ENCODE measurements around the gene LIFR.

Gene LIFR

GRCh38 chr5:38463634-38464521, 92.6 kb downstream of the LIFR start:
- DNase-seq: no peak

DNA sequence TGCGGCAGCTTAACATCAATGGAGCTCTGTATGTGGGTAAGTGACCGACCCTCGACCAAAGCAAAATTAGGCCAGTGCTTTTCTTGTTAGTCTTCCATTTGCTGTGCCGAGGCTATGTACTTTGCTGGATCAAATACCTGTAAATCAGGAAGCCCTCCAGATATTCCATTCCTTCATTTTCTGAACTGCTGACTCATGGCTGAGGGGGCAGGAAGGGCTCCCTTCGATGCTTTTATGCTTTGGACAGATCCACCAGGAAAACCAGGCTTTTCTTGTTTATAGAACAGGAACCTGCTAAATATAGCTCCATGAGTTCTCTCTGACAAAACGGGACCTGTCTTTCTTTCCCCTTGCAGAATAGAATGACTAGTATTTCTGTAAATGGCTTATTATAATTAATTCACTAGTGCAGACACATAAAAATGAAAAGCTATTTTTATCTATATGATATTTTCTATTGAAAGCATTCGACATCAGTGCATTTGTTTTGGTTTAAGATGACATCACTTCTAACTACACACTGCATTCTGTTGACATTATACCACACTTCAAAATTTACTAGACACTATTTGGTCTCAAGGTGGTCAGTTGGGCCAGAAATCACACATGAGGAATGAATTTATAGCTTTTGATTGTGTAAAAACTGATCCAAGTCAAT, 93.3 kb downstream of the LIFR start:
- DNase-seq: no peak

DNA sequence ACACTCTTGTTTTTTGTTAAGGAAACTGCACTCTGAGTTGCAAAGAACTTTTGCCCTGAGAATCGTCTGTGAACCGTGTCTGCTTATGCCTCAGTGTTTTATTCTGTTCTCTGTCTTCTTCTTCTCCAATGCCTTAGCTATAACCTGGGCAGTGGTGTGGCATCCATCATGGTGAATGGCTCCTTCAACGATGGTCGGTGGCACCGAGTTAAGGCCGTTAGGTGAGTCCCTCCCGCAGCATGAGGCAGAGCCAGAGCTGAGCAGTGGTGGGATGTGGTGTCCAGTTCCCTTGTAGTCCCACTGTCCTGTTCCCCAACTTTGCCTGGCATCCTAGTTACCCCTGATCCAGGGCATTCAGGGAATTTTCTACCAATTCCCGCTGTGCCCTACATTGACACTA, 98.3 kb downstream of the LIFR start:
- no peak for DNase-seq

GRCh38 chr5:38456657-38457399, 99.6 kb downstream of the LIFR start:
- DNase-seq: no peak

- no peak for DNase-seq
Measured at GRCh38 chr5:38455796-38456330, 100.6 kb downstream of the LIFR start.

- no peak for DNase-seq
Measured at GRCh38 chr5:38453921-38454320, 102.5 kb downstream of the LIFR start.

GRCh38 chr5:38453506-38453905, 102.9 kb downstream of the LIFR start:
- no peak for DNase-seq

GRCh38 chr5:38452201-38452600, 104.2 kb downstream of the LIFR start:
- DNase-seq: no peak

DNA sequence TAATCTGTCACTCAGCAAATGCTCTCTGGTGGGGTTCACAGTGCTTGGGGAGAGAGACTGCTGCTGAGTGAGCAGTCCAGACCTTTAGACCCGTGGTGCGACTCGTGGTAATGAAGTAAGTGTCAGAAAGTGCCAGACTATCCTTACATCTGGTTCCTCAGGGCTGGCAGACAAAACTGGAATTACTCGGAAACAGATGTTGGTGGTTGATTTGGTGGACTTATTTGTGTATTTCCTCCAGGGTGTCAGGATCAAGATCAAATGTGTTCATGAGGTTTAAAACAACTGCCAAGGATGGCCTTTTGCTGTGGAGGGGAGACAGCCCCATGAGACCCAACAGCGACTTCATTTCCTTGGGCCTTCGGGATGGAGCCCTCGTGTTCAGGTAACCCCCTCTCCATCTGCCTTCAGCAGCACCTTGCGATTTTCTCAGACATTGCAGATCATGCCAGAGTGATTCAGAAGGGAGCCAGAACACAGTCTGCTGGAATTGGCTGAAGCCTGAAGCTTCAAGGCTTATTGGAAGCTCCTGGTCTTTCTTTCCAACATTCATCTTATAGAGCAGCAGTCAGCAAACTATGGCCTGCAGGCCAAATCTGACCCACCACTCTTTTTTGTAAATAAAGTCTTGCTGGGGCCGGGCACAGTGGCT, 105.2 kb downstream of the LIFR start:
- DNase-seq: no peak

GRCh38 chr5:38450627-38451026, 105.8 kb downstream of the LIFR start:
- DNase-seq: no peak

- DNase-seq: no peak
Measured at GRCh38 chr5:38448568-38449350, 107.7 kb downstream of the LIFR start.

GRCh38 chr5:38447786-38448185, 108.7 kb downstream of the LIFR start:
- no peak for DNase-seq

DNA sequence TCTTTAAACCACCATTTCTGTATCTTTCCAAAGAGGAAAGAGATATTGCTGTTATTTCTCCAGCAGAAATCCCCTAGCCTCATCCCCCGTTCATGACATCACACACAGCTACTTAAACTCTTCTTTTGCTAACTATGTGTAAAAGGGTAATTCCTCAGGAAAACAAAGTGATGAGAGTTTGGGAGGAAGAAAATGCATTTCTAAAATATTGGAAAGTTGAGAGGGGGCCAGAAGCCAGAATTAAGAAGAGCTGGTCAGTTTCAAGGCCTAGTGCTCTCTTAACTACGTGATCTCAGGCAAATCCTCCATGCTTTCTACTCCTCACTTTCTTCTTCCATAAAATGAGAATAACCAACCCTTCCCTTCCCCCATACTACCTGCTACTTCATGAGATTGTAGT, 109.4 kb downstream of the LIFR start:
- no peak for DNase-seq

GRCh38 chr5:38446029-38446522, 110.4 kb downstream of the LIFR start:
- no peak for DNase-seq

- no peak for DNase-seq
Measured at GRCh38 chr5:38445374-38446028, 110.9 kb downstream of the LIFR start.

GRCh38 chr5:38443390-38443789, 113.1 kb downstream of the LIFR start:
- DNase-seq: no peak

DNA sequence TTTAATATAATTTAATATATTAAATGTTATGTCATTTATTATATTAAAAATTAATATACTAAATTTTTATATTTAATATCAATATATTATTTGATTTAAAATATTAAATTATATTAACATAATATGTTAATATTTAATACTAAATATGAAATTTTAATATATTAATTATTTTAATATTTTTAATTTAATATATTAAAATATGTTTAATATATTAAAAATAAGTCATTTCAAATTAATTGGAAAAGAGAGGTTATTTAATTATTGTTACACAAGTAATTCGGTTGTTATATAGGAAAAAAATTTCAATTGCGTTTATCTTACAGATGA, 114.2 kb downstream of the LIFR start:
- no peak for DNase-seq

GRCh38 chr5:38441453-38442246, 114.8 kb downstream of the LIFR start:
- peak; percentile 82 for DNase-seq

GRCh38 chr5:38438757-38439156, 117.7 kb downstream of the LIFR start:
- no peak for DNase-seq

DNA sequence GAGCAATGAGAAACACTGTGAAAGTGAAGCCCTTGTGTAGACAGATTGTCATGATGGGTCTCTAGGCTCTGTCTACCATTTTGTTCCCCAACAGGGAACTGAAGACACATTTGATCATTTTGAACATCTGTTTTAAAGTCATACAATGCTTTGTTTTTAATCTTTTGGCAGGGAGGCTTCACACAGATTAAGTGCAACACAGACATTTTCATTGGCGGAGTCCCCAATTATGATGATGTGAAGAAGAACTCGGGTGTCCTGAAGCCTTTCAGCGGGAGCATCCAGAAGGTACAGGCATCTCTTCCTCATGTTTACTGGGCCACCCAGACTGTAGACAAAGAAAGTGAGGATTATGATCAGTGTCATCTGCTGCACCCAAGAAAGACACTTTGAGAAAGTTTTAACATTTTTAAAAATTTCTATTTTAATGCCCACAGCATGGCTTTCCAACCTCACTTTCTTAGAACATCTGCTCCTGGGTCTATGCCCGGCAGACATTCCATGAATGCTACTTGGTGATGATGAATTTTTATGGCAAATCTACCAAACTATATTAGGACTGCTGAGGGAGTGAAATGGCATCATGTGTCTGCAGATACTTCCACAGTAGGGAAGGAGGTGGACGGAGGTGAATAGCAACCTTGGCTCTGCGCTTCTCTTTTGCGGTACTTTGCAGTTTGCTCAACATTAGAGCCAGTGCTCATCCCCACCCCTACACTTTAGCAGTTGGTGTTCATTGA, 121.3 kb downstream of the LIFR start:
- no peak for DNase-seq
